ENCODE results near the gene REEP5. TPM values are rescaled to one million over a fixed set of nuclear protein-coding genes. Genes with fewer than 3 reads are reported as not detected.
"Not testable (repeated sequence)": the region's sequence is repeated elsewhere in the genome, so short reads cannot be mapped to it uniquely, and the experiment has no call there.

REEP5 gene
- 36.8 TPM for total RNA-seq

DNA sequence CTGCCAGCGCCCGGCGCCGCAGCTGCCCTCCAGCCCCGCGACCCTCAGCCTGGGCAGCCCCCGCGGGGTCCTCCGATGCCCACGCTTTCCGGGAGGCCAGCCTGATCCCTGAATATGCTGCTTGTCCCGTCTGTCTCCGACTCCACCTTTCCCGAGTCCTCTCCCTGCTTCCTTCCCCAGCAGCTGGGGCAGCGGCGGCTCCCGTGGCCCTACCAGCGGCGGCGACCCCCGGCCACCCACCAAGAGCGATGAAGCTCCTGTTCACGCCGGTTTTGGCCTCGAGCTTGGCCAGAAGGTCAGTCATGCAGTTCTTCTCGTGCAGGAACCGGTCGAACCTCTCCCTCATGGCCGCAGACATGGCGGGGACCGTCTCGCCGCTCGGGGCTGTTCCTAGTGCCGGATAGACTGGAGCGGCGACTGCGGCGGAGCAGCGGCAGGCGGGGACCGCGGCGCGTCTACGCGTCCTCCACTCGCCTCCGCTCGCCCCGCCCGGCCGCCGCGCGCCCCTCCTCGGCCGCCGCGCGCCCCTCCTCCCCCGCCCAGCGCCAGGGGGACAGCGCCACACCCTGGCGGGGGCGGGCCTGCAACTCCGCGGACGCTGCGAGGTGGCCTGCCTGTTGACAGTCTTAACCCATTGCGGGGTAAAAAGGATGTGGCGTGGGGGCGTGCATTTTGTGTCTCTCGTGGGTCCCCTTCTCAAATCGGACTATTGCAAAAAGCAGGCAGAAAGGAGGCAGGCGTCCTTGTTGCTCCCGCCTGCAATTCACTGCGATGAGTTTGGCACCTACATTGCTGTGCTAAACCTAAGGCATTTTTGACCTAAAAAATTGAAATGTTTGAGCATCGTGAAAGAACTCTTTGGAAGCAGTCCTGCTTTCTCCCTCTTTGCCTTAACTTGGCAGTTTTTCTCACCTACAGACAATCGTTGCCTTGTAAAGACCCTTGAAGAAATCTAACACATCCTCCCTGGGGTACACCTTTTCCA, at the start of gene REEP5:
Gene REEP5 (minus strand): TSS at position 395 of the 985 bp plus-strand sequence. CDS start 37 bp downstream, at position 358.
- peak; percentile 77 for DNase-seq

GRCh38 chr5:112971276-112971675, 49.2 kb upstream of the REEP5 start:
- no peak for DNase-seq

- DNase-seq, result no peak
Observed at GRCh38 chr5:112968411-112969106, 46.5 kb upstream of the REEP5 start.

- no peak for DNase-seq
Observed at GRCh38 chr5:112967520-112968083, 45.6 kb upstream of the REEP5 start.

DNA sequence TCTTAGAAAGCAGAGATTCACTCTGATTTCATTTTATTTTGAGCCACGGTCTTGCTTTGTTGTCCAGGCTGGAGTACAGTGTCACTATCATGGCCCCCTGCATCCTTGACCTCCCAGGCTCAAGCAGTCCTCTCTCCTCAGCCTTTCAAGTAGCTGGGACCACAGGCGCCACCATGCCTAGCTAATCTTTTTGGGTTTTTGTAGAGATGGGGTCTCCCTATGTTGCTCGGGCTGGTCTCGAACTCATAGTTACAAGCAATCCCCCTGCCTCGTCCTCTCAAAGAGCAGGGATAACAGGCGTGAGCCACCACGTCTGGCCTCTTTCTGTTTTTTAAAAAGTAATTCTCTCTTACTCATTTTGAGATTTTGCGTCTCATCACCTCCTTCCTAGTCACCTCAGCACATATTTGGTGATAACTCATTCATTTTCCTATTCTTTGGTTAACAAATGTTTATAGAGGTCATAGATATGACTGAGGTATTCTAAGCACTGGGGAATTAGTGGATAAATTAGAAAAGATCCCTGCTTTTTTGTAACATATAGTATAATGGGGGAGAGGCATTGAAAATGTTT, 43.8 kb upstream of the REEP5 start:
- no peak for DNase-seq

DNA sequence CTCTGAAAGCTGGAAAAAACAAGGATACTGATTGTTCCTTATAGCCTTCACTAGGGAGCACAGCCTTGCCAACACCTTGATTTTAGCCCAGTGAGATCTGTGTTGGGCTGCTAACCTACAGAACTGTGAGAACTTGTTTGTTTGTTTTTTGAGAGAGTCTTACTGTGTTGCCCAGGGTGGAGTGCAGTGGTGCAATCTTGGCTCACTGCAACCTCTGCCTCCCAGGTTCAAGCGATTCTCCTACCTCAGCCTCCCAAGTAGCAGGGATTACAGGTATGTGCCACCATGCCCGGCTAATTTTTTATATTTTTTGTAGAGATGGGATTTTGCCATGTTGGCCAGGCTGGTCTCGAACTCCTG, 41.3 kb upstream of the REEP5 start:
- DNase-seq, result not testable (repeated sequence)

- no peak for DNase-seq
Observed at GRCh38 chr5:112960863-112961504, 39.0 kb upstream of the REEP5 start.

DNA sequence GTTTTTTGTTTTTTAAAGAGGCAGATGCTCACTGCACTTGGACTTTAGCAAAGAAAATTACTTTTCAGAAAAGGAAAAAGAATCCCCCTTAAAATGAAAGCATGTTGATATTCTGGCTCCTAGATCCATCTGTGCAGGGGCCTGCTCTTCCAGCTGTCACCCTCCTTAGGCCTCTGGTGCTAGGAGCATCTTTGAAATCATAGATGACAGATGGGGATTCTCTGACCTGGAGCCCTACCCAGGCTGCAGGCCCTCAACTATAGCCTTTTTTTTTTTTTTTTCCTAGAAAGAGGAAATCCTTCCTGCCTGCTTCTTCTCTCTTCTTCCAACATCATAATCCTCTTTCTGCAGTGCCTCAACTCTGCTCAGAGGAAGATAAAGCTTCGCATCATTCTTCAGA, 38.3 kb upstream of the REEP5 start:
- DNase-seq, result no peak

DNA sequence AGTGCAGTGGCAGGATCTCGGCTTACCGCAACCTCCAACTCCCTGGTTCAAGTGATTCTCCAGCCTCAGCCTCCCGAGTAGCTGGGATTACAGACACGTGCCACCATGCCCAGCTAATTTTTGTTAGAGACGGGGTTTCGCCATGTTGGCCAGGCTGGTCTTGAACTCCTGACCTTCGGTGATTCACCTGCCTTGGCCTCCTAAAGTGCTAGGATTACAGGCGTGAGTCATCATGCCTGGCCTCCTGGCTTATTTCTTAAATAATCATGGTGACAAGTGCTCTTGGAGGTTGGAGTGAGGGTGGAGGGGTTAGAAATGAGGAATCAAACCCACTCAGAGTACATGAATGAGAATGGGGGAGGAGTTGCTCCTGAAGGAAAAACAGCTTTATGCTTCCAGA, 37.8 kb upstream of the REEP5 start:
- not testable (repeated sequence) for DNase-seq

- DNase-seq, result peak; percentile 90
Observed at GRCh38 chr5:112958093-112959088, 36.4 kb upstream of the REEP5 start.

DNA sequence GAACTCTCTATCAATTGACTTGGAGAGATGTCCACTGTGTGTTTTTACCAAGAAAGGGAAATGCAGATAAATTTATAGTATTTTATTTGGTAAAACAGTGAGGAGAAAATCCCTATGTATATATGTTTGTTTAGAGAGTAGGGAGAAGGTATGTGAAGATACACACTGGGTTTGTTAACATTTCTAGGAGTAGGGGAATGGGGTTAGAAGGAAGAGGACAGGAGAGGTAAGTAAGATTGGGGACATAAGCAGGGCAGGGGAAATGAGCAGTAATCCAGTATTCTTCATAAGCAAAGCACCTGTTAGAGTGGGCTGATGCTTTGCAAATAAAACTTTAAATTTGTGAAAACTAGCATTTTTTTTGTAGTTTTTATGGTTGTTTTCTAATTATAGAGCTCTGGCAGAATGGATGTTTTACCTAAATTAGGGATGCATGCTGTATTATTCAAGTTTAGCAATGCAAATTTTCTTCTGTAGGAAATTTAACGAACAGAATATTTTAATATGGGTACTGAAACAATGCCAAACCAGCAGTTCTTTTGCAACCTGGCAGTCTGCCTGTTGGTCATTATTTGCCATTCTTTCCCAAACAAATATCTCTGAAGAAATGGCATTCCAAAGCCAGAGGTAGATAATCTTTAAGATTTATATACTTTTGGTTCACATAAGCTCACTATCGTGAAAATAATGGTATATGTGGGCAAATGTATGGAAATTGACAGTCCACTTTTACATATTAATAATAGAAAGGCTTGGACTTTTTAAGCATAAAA, 35.2 kb upstream of the REEP5 start:
- no peak for DNase-seq

- DNase-seq, result no peak
Observed at GRCh38 chr5:112956606-112957005, 34.6 kb upstream of the REEP5 start.

- no peak for DNase-seq
Observed at GRCh38 chr5:112951124-112951702, 29.2 kb upstream of the REEP5 start.

DNA sequence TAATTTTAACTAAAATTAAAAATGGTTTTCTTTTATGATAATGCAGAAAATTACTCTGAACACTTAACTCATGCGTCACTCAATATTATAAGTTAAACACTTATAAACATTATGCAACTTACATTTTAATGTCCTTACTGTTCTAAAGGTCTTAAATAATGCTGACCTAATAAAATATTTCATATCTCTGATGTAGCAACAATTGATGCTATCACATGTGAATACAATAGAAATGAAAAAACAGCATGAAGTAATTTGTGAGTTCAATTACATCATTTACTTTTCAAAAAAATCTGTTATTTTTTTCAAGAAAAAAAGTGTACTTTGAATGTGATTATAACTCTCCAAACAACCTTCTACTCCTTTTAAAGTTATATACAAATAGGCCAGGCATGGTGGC, 26.4 kb upstream of the REEP5 start:
- DNase-seq, result no peak

- no peak for DNase-seq
Observed at GRCh38 chr5:112940670-112941069, 18.6 kb upstream of the REEP5 start.

DNA sequence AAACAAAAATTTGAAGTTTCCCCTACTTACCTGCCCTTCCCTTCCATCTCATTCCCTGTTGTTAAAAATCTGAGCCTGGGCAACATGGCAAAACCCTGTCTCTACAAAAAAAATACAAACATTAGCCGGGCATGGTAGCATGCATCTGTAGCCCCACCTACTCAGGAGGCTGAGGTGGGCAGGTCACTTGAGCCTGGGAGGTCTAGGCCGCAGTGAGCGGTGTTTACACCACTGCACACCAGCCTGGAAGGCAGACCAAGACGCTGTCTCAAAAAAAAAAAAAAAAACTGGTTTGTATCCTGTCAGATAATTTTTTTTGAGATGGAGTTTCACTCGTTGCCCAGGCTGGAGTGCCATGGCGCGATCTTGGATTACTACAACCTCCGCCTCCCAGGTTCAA, 16.3 kb upstream of the REEP5 start:
- no peak for DNase-seq

DNA sequence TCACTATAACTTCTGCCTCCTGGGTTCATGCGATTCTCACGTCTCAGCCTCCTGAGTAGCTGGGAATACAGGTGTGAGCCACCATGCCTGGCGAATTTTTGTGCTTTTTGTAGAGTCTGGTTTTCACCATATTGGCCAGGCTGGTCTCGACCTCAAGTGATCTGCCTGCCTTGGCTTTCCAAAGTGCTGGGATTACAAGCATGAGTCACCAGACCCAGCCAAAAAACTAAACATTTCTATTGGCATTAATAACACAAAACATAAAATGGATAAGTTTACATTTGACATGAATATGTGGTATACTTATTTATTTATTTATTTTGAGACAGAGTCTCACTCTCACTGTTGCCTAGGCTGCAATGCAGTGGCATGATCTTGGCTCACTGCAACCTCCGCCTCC, 13.6 kb upstream of the REEP5 start:
- DNase-seq, result no peak

GRCh38 chr5:112934366-112934663, 12.3 kb upstream of the REEP5 start:
- no peak for DNase-seq

GRCh38 chr5:112933651-112934365, 11.8 kb upstream of the REEP5 start:
- DNase-seq, result peak; percentile 90
